OCI-LY3 (cell line): ENCODE data around the gene TCEAL5.
"Not testable (repeated sequence)": the region's sequence is repeated elsewhere in the genome, so short reads cannot be mapped to it uniquely, and the experiment has no call there.

Experiments used
- CTCF ChIP-seq: fragments of 200-600, 300-600 bp; sonication (generic); IDR thresholded peaks from 2 replicates; pipeline ENCODE4 v1.5.1; 2014; ENCODE audit warnings: antibody characterized with exemption, low read length, low read depth
- EZH2phosphoT487 ChIP-seq: fragments of 200-600 bp; shearing (Covaris generic); IDR thresholded peaks from 2 replicates; pipeline ENCODE4 v1.6.1; 2018; ENCODE audit warnings: antibody characterized with exemption, mixed run types, low read depth

GRCh38 chrX:103235608-103236007 is 40.9 kb downstream of the TCEAL5 start:
- TF ChIP-seq CTCF, EZH2phosphoT487: not testable (repeated sequence)
